ENCODE results near the gene CALM3. TPM values are rescaled to one million over a fixed set of nuclear protein-coding genes. Genes with fewer than 3 reads are reported as not detected.

The CALM3 gene
- total RNA-seq, 1 experiment from 2014 or later, result 484 TPM

GRCh38 chr19:46637224-46637623, 36.1 kb downstream of the CALM3 start:
- peaks cover 8% of the 10 kb centered on the region for H3K4me1 Mint-ChIP-seq (ENCODE audit: low read depth, unreplicated experiment)
- H3K4me3 ChIP-seq (ENCODE audit: low read depth, low read length), result no peak overlapping the region
- no peak overlapping the region for H3K27ac Mint-ChIP-seq (ENCODE audit: unreplicated experiment)
- DNase-seq, result no peak
- no peaks in the 10 kb centered on the region for H3K36me3 ChIP-seq (ENCODE audit: control insufficient read depth, insufficient read depth, low read length)
- CTCF ChIA-PET, result interaction anchor here (0.5 to 1.2 kb wide), 4 partner anchors 23 to 1704 kb away, joined by 3 to 6 read pairs (median 4); partner anchors contain the start of gene DACT3
- no peaks in the 10 kb centered on the region for H3K9me3 ChIP-seq
- no peaks in the 10 kb centered on the region for H3K36me3 Mint-ChIP-seq (ENCODE audit: insufficient read depth, unreplicated experiment)
- H3K27me3 Mint-ChIP-seq (ENCODE audit: insufficient read depth, unreplicated experiment), result peaks cover 16% of the 10 kb centered on the region
- intact Hi-C loops (cut with micrococcal nuclease; ENCODE audit: unreplicated experiment), result no loop called here
- H3K4me1 ChIP-seq, result peaks cover 14% of the 10 kb centered on the region
- no peak overlapping the region for H3K4me3 Mint-ChIP-seq (ENCODE audit: unreplicated experiment)
- TF ChIP-seq CTCF (IDR thresholded peaks at IDR 0.05; ENCODE audit: insufficient read depth in 1 of 2, low read depth in 1 of 2, low read length in 1 of 2, severe bottlenecking in 1 of 2, unreplicated experiment in 1 of 2), result no peak
- H3K27me3 ChIP-seq (replicated peaks; ENCODE audit: control insufficient read depth, insufficient read depth, low read length), result no peaks in the 10 kb centered on the region; the same call in 1 of the 2 replicates
- no TSS peak for BruUV-seq (replicated peaks)
- H3K9me3 Mint-ChIP-seq (ENCODE audit: unreplicated experiment), result no peaks in the 10 kb centered on the region
- POLR2A ChIA-PET, result no interaction called here

GRCh38 chr19:46639358-46640182, 38.4 kb downstream of the CALM3 start:
- ChIA-PET CTCF (interaction anchor here (0.9 kb wide), 1 partner anchor 23 kb away, joined by 3 read pairs; no protein-coding TSS in a partner anchor), POLR2A (interaction anchor here (0.6 kb wide), 1 partner anchor 20 kb away, joined by 6 read pairs; no protein-coding TSS in a partner anchor)
- intact Hi-C loops (cut with micrococcal nuclease; ENCODE audit: unreplicated experiment), result no loop called here
- Histone ChIP-seq H3K27me3 (replicated peaks; ENCODE audit: control insufficient read depth, insufficient read depth, low read length) (no peaks in the 10 kb centered on the region; the same call in 1 of the 2 replicates), H3K36me3 (ENCODE audit: control insufficient read depth, insufficient read depth, low read length) (no peaks in the 10 kb centered on the region), H3K4me1 (0 out of 2 replicates have a peak, but pooled peaks cover 5% of the 10 kb centered on the region), H3K9me3 (no peaks in the 10 kb centered on the region), H3K4me3 (ENCODE audit: low read depth, low read length) (peak overlapping the region; percentile 37)
- H3K36me3 Mint-ChIP-seq (ENCODE audit: insufficient read depth, unreplicated experiment), result no peaks in the 10 kb centered on the region
- TF ChIP-seq CTCF (IDR thresholded peaks at IDR 0.05; ENCODE audit: insufficient read depth in 1 of 2, low read depth in 1 of 2, low read length in 1 of 2, severe bottlenecking in 1 of 2, unreplicated experiment in 1 of 2), result no peak
- H3K27ac Mint-ChIP-seq (ENCODE audit: unreplicated experiment), result no peak overlapping the region
- no peak for DNase-seq
- H3K4me3 Mint-ChIP-seq (ENCODE audit: unreplicated experiment), result no peak overlapping the region
- H3K27me3 Mint-ChIP-seq (ENCODE audit: insufficient read depth, unreplicated experiment), result peaks cover 14% of the 10 kb centered on the region
- BruUV-seq (replicated peaks), result no TSS peak
- no peaks in the 10 kb centered on the region for H3K9me3 Mint-ChIP-seq (ENCODE audit: unreplicated experiment)
- no peaks in the 10 kb centered on the region for H3K4me1 Mint-ChIP-seq (ENCODE audit: low read depth, unreplicated experiment)

GRCh38 chr19:46640656-46641055, 39.5 kb downstream of the CALM3 start:
- no TSS peak for BruUV-seq (replicated peaks)
- no peak for DNase-seq
- 0 out of 2 replicates have a peak, but pooled peaks cover 5% of the 10 kb centered on the region for H3K4me1 ChIP-seq
- H3K27me3 Mint-ChIP-seq (ENCODE audit: insufficient read depth, unreplicated experiment), result peaks cover 10% of the 10 kb centered on the region
- no peaks in the 10 kb centered on the region; the same call in 1 of the 2 replicates for H3K27me3 ChIP-seq (replicated peaks; ENCODE audit: control insufficient read depth, insufficient read depth, low read length)
- H3K4me1 Mint-ChIP-seq (ENCODE audit: low read depth, unreplicated experiment), result no peaks in the 10 kb centered on the region
- H3K4me3 ChIP-seq (ENCODE audit: low read depth, low read length), result no peak overlapping the region
- no peaks in the 10 kb centered on the region for H3K36me3 Mint-ChIP-seq (ENCODE audit: insufficient read depth, unreplicated experiment)
- ChIA-PET CTCF (no interaction called here), POLR2A (no interaction called here)
- intact Hi-C loops (cut with micrococcal nuclease; ENCODE audit: unreplicated experiment), result no loop called here
- H3K9me3 Mint-ChIP-seq (ENCODE audit: unreplicated experiment), result no peaks in the 10 kb centered on the region
- H3K27ac Mint-ChIP-seq (ENCODE audit: unreplicated experiment), result no peak overlapping the region
- H3K9me3 ChIP-seq, result no peaks in the 10 kb centered on the region
- H3K36me3 ChIP-seq (ENCODE audit: control insufficient read depth, insufficient read depth, low read length), result no peaks in the 10 kb centered on the region
- no peak for TF ChIP-seq CTCF (IDR thresholded peaks at IDR 0.05; ENCODE audit: insufficient read depth in 1 of 2, low read depth in 1 of 2, low read length in 1 of 2, severe bottlenecking in 1 of 2, unreplicated experiment in 1 of 2)
- H3K4me3 Mint-ChIP-seq (ENCODE audit: unreplicated experiment), result no peak overlapping the region

Measured in Caco-2 (cell line).